Fibroblast of the aortic adventitia (primary cell): ENCODE measurements around the gene RELCH. TPM values are rescaled to one million over a fixed set of nuclear protein-coding genes. Genes with fewer than 3 reads are reported as not detected.
"Not testable (repeated sequence)": the region's sequence is repeated elsewhere in the genome, so short reads cannot be mapped to it uniquely, and the experiment has no call there.

Source experiments
- DNase-seq: peaks from one replicate; pipeline ENCODE4 v3.0.0-alpha.2; 2010; ENCODE audit warnings: low read depth
- H3K4me3 ChIP-seq: 2 replicates; pipeline ENCODE4 v1.5.1; 2011; ENCODE audit warnings: low read depth, mild to moderate bottlenecking, control low read depth, low read length, moderate library complexity
- total RNA-seq: library from RNA; depleted of rRNA; stranded (reverse); fragments of >200 nt; gene quantifications from 2 replicates; pipeline ENCODE4 v1.2.3, GENCODE V29; 2012; ENCODE audit warnings: low replicate concordance
- TF ChIP-seq, protein P1 (sequence below): IDR thresholded peaks from 2 replicates; pipeline ENCODE4 v1.5.1; 2011; ENCODE audit warnings: mild to moderate bottlenecking, low read length, control low read depth, inconsistent platforms; ENCODE audit not compliant: insufficient read depth

Gene RELCH
- total RNA-seq, 1 donor, result 44.0 TPM

- TF ChIP-seq, protein P1, sequence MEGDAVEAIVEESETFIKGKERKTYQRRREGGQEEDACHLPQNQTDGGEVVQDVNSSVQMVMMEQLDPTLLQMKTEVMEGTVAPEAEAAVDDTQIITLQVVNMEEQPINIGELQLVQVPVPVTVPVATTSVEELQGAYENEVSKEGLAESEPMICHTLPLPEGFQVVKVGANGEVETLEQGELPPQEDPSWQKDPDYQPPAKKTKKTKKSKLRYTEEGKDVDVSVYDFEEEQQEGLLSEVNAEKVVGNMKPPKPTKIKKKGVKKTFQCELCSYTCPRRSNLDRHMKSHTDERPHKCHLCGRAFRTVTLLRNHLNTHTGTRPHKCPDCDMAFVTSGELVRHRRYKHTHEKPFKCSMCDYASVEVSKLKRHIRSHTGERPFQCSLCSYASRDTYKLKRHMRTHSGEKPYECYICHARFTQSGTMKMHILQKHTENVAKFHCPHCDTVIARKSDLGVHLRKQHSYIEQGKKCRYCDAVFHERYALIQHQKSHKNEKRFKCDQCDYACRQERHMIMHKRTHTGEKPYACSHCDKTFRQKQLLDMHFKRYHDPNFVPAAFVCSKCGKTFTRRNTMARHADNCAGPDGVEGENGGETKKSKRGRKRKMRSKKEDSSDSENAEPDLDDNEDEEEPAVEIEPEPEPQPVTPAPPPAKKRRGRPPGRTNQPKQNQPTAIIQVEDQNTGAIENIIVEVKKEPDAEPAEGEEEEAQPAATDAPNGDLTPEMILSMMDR, result no peak
- DNase-seq, result no peak
- H3K4me3 ChIP-seq, result no peak overlapping the region
These were observed 29.2 kb upstream of the RELCH start for GRCh38 chr18:62157843-62158242.

- TF ChIP-seq, protein P1, result no peak
- no peak for DNase-seq
- H3K4me3 ChIP-seq, result no peak overlapping the region
These were observed 22.7 kb upstream of the RELCH start for GRCh38 chr18:62164310-62164709.

GRCh38 chr18:62164855-62165487 is 22.1 kb upstream of the RELCH start:
- TF ChIP-seq, protein P1, result no peak
- DNase-seq, result no peak

DNA sequence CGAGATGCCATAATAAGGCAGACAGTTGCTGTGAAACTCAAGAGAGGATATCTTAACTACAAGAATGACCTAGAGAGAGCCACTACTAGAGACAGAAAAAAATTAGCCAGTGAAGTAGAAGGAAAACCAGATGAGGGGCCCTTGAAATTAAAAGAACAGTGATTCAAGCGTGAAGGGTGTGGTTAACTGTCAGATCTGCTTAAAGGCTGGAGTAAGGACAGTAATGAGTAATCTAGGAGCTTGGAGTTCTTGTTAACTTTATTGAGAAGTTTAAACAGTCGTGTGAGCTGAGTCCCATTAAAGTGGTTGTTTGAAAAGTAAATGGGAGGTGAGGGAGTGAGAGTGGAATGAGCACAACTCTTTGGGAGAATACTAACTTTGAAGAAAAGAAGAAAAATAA is 21.5 kb upstream of the RELCH start:
- no peak for DNase-seq
- TF ChIP-seq, protein P1, result no peak
- no peak overlapping the region for H3K4me3 ChIP-seq

More at GRCh38 chr18:62164855-62165487, 22.1 kb upstream of the RELCH start:
- no peak overlapping the region for H3K4me3 ChIP-seq

DNA sequence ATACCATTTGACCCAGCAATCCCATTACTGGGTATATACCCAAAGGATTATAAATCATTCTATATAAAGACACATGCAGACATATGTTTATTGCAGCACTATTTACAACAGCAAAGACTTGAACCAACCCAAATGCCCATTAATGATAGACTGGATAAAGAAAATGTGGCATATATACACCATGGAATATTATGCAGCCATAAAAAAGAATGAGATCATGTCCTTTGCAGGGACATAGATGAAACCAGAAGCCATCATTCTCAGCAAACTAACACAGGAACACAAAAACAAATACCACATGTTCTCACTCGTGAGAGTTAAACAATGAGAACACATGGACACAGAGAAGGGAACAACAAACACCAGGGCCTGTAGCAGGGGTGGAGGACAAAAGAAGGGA is 20.5 kb upstream of the RELCH start:
- DNase-seq, H3K4me3 ChIP-seq: not testable (repeated sequence)

DNA sequence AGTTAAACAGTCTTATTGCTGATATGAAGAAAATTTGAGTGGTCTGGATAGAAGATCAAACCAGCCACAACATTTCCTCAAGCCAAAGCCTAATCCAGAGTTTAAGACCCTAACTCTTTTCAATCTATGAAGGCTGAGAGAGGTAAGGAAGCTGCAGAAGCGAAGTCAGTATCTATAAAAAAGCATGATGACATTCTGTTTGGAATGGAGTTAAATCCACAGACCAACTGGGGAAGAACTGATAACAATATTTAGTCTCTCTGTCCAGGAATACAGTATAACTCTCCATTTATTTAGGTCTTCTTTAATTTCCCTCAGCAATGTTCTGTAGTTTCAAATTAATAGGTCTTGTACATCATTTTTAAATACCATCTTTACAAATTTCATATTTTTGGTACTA is 16.2 kb upstream of the RELCH start:
- TF ChIP-seq, protein P1, result no peak
- H3K4me3 ChIP-seq, result no peak overlapping the region
- DNase-seq, result no peak

GRCh38 chr18:62172298-62172697 is 14.8 kb upstream of the RELCH start:
- DNase-seq, result no peak
- TF ChIP-seq, protein P1, result no peak
- no peak overlapping the region for H3K4me3 ChIP-seq
